Stimulated activated CD8-positive, alpha-beta memory T cell treated with anti-CD3 and anti-CD28 coated beads, Interleukin-15, amount 100 ng/mL, for 48 hours (primary cell): Measurements from ENCODE around the gene PFKFB1.

Experiments used
- DNase-seq, 2 donors: peaks; one replicate each; pipeline ENCODE4 v3.0.0-alpha.2; 2020; ENCODE audit warnings: low read depth in 2 of 2

The PFKFB1 gene

GRCh38 chrX:54994099-54994498, at the start of gene PFKFB1:
Gene PFKFB1 (minus strand): TSS chrX:54994188. CDS start chrX:54994007, 181 bp downstream.
- no peak for DNase-seq

DNA sequence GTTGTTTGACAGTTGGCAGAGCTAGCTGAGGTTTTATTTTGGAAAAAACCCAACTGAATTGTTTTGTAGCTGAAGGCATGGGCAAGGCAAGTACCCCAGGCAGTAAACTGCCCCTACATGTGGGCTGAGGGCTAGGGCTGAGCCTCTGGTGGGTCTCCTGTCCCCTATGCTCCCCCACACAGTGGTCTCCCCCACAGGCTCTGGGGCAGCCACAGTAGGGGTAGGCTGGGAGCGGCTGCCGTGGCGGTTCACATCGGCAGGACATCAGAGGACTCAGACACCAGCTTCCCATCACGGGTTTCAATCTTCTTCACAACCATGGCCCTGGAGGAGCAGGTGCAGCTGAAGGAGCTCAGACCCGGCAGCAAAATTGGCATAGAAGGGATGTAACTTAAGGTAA, 47.5 kb upstream of the PFKFB1 start:
- DNase-seq, result no peak

GRCh38 chrX:55039471-55039870, 45.5 kb upstream of the PFKFB1 start:
- DNase-seq, result no peak

DNA sequence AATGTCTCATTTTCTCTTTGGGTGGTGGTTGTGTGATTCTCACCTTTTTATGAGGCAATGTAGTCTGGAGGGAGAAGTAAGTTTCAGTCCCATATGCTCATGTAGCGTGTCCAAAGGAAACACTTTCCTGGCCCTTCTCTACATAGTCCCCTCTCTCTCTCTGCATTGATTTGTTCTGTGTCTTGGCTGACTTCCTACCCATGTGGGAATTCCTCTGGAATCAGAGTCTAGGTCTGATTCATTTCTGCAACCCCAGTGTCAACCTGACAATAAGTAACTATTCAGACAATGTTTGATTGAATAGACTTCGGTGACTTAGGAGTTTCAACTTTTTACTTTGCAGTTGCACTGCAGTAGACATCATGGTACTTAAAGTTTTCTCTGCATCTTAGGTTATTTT, 39.4 kb upstream of the PFKFB1 start:
- no peak for DNase-seq

- no peak for DNase-seq
Measured at GRCh38 chrX:55030271-55031205, 36.5 kb upstream of the PFKFB1 start, which contains the start of gene ALAS2. Gene ALAS2 (minus strand): TSS chrX:55030977. CDS start chrX:55026000, 4,977 bp downstream.

- DNase-seq, result no peak
Measured at GRCh38 chrX:55029291-55029690, 35.3 kb upstream of the PFKFB1 start.

GRCh38 chrX:55028611-55029010, 34.6 kb upstream of the PFKFB1 start:
- no peak for DNase-seq

DNA sequence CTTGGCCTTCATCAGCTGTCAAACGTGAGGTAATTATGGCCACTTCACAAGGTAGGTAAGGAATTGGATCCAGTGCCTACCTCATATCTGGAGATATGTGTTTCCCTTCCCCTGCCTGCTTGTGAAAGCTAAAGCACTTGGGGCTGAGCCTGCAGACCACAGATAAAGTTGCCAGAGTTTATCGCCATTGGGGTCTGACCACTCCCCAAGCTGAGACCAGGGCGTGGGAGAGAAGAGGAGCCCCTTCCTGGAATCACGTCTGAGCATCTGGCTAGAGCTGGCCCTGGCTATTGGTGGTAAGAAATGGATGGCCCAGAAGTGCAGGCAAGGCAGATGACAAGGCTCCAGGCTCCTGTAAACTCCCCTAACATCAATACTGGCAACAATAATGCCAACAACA, 34.1 kb upstream of the PFKFB1 start:
- no peak for DNase-seq

- DNase-seq, result no peak
Measured at GRCh38 chrX:55026840-55027239, 32.9 kb upstream of the PFKFB1 start.

- DNase-seq, result no peak
Measured at GRCh38 chrX:55026143-55026542, 32.2 kb upstream of the PFKFB1 start.

DNA sequence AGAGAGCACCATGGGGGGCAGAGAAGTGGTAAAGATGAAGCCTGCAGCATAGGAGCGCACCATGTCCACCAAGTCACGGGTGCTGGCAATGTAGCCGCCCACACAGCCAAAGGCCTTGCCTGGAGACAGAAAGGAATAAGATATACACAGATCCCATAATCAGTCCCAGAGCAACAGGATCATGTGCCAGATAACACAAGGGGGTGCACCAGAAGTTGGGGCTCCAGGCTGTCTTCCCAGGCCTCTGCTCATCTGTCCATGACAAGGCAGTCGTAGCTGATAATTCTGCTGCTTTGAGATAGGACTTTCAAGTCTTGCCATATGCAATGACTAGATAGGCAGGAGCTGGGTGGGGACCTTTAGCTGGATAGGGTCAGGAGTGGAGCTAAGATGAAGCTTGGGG, 20.9 kb upstream of the PFKFB1 start:
- DNase-seq, result no peak

DNA sequence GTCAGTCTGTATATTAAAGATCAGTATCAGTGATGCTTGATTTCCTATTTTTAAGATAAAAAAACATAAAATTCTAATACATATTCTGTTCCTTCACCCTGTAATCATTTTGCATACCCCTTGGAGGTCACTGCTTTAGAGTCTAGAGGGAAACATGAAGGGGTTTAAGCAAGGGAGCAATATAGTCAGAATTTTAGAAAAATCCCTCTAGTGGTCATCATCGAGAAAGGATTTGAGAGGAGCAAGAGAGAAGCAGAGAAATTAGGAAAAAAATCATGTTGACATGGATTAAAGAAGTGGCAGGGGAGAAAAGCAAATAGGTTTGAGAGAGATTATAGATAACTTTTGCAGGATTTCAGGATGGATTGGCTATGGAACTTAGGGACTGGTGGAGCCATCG, 17.3 kb upstream of the PFKFB1 start:
- no peak for DNase-seq

- no peak for DNase-seq
Measured at GRCh38 chrX:55008571-55009358, 14.8 kb upstream of the PFKFB1 start.

DNA sequence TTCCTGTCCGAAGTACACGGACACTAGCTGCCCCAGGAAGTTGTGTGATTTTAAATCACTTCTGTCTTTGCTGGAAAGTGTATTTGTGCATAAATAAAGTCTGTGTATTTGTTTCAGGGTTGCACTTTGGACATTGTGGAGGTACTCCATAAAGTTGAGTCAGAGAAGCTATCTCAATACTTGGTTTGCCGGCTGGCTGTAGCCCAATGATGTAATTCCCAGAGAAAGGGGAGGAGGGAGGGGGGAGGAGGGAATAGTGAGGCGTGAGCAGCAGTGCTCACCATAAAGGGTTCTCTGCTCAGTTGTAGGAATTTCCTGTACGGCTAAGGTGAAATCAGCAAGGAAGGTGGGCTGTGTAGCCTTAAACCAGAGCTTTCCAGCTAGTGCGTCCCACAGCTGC, 13.7 kb upstream of the PFKFB1 start:
- DNase-seq, result no peak

GRCh38 chrX:55006827-55007621, 13.0 kb upstream of the PFKFB1 start:
- no peak for DNase-seq

DNA sequence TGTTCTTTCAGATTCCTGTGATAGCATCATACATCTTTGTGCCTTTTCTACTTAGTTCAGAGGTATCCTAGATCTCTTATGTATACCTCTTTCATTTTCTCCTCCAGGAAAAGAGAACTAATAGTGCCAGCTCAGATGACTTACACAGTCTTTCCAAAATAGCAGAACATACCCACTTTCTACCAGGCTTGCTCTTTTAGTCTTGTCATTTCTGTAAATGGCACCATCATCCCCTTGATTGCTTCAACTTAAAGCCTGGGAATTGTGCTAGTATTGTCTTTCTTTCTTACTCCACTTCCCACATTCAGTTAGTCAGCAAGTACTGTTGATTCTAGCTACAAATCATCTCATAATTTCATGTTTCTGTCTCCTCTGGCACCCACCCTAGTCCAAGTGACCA, 11.3 kb upstream of the PFKFB1 start:
- no peak for DNase-seq

GRCh38 chrX:55004231-55004630, 10.2 kb upstream of the PFKFB1 start:
- DNase-seq, result no peak

DNA sequence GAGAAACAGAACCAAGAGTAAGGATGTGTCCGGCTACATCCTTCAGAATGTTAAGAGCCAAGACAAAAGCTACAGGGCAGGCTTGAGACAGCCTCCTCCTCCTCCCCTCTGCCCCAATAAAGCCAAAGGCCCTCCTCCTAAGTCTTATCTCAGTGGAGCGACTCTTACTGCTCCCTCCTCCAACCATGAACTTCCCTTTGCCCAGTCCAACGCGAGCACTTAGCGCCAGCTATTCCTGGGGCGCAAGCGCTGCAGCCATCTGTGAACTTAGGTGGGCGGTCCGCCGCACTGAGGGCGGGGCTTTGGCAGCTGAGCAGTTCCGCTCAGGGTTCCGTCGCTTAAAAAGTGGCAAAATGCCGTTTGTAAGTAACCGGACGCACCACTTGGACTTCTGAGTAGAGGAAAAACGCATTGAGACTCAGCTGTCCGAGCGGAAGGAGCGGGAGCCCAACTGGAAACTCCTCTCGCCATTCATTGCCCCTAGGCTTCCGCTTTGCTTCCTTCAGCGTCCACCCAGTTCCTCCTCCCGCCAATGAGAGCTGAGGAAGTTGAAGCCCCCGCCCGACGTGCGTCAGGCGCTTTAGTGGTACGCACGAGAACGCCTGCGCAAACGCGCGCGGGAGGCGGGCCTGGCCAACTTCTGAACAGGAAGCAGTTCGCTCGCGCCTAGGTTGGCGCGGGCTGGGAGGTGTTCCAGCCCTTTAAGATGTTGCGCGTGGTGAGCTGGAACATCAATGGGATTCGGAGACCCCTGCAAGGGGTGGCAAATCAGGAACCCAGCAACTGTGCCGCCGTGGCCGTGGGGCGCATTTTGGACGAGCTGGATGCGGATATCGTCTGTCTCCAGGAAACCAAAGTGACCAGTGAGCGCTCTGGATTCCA, 6.0 kb upstream of the PFKFB1 start, which contains the start of gene APEX2:
TSS of gene APEX2 (plus strand) at position 647 of the 882 bp plus-strand sequence. CDS start at position 707, 60 bp downstream.
- peak; percentile 80 to 83 for DNase-seq

GRCh38 chrX:54995621-54996020, 1.6 kb upstream of the PFKFB1 start:
- no peak for DNase-seq

DNA sequence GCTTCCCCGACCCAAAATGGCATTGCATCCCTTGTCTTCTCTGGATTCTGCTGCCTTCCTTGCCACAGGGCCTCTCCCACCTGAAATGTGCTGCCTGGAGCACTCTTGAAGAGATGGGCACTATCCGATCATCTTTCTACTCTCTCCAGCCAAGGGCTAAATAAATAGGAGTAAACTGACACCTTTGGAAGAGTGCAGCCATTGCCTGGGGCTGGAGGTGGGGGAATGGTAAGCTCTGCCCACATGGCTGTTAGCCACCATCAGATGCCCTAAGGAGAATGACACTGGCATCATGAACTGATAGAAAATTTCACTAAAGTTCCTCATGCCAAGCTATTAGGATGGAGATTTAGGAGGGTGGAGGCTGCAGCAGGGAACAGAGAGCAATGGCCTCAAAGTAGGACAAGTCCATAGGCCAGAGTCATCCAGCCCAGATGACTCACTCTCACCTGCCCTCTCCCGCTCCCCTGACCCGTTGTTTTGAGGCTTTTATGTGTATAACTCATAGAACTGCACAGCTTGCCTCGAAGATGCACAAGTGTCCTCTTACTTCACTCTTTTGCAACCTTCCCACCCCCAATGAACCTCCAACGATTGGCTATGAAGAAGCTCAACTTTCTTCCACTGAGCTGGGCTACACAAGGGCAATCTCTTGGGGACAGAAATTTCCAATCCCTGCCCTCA, 822 bp upstream of the PFKFB1 start:
- no peak for DNase-seq
